HG03159 (cell line): ENCODE measurements around the gene LRRC36.
"Not testable (repeated sequence)": the region's sequence is repeated elsewhere in the genome, so short reads cannot be mapped to it uniquely, and the experiment has no call there.

Experiments used
- ATAC-seq: cut with Tn5 transposase; IDR thresholded peaks from one replicate; pipeline ENCODE4 v1.9.1; 2021; ENCODE audit warnings: mild to moderate bottlenecking, moderate library complexity; ENCODE audit not compliant: unreplicated experiment

The LRRC36 gene

GRCh38 chr16:67399218-67399733, 72.7 kb downstream of the LRRC36 start:
- no peak for ATAC-seq

GRCh38 chr16:67399749-67400704, 73.4 kb downstream of the LRRC36 start:
- ATAC-seq = no peak

- no peak for ATAC-seq
Observed at GRCh38 chr16:67400901-67401300, 74.3 kb downstream of the LRRC36 start.

- no peak for ATAC-seq
Observed at GRCh38 chr16:67403976-67404555, 77.5 kb downstream of the LRRC36 start.

- ATAC-seq = no peak
Observed at GRCh38 chr16:67404740-67405226, 78.2 kb downstream of the LRRC36 start.

- no peak for ATAC-seq
Observed at GRCh38 chr16:67405336-67405735, 78.7 kb downstream of the LRRC36 start.

GRCh38 chr16:67406111-67406971, 79.7 kb downstream of the LRRC36 start:
- ATAC-seq = no peak

- ATAC-seq = no peak
Observed at GRCh38 chr16:67407176-67407787, 80.7 kb downstream of the LRRC36 start.

GRCh38 chr16:67407788-67408452, 81.3 kb downstream of the LRRC36 start:
- ATAC-seq = no peak

GRCh38 chr16:67409631-67410030, 83.0 kb downstream of the LRRC36 start:
- no peak for ATAC-seq

GRCh38 chr16:67411339-67411738, 84.7 kb downstream of the LRRC36 start:
- ATAC-seq = no peak

GRCh38 chr16:67412294-67412693, 85.7 kb downstream of the LRRC36 start:
- no peak for ATAC-seq

- no peak for ATAC-seq
Observed at GRCh38 chr16:67413978-67414911, 87.6 kb downstream of the LRRC36 start.

- not testable (repeated sequence) for ATAC-seq
Observed at GRCh38 chr16:67415421-67415820, 88.8 kb downstream of the LRRC36 start.

GRCh38 chr16:67415872-67416793, 89.5 kb downstream of the LRRC36 start, which contains the start of gene ZDHHC1:
Gene ZDHHC1 (minus strand): TSS chr16:67416477. CDS start chr16:67407775, 8,702 bp downstream.
- ATAC-seq = peak; percentile 68

- no peak for ATAC-seq
Observed at GRCh38 chr16:67417333-67418061, 90.9 kb downstream of the LRRC36 start.

GRCh38 chr16:67419502-67419901, 92.9 kb downstream of the LRRC36 start:
- no peak for ATAC-seq
